Lung (tissue), 12 donors: Measurements from ENCODE around the gene SMAD1. TPM values are rescaled to one million over a fixed set of nuclear protein-coding genes. Genes with fewer than 3 reads are reported as not detected.

Source experiments
- ATAC-seq: fragments of 200-7000 bp; cut with Tn5 transposase; one replicate; pipeline ENCODE4 v1.9.1; 2020; ENCODE audit warnings: moderate number of reproducible peaks; ENCODE audit not compliant: insufficient read depth, low FRiP score
- DNase-seq, 3 donors: peaks; one replicate each; pipeline ENCODE4 v3.0.0-alpha.2; 2013 to 2017
- H3K27ac ChIP-seq, 2 donors: one replicate each; pipeline ENCODE4 v1.5.1; 2013; ENCODE audit warnings: mild to moderate bottlenecking in 2 of 2, moderate library complexity in 2 of 2, control low read depth in 1 of 2, inconsistent platforms in 1 of 2, low read depth in 1 of 2, low read length in 1 of 2
- H3K27me3 ChIP-seq, 3 donors: one replicate each; pipeline ENCODE4 v1.5.1; 2013; ENCODE audit warnings: low read length in 2 of 3; ENCODE audit not compliant: control insufficient read depth in 3 of 3, insufficient read depth in 3 of 3
- H3K36me3 ChIP-seq, 4 donors: one replicate each; pipeline ENCODE4 v1.5.1; 2013; ENCODE audit warnings: low read length in 4 of 4, mild to moderate bottlenecking in 1 of 4, moderate library complexity in 1 of 4; ENCODE audit not compliant: control insufficient read depth in 4 of 4, insufficient read depth in 4 of 4
- H3K4me1 ChIP-seq, 5 donors: one replicate each; pipeline ENCODE4 v1.5.1; 2013; ENCODE audit warnings: low read length in 5 of 5, mild to moderate bottlenecking in 2 of 5, moderate library complexity in 1 of 5; ENCODE audit not compliant: control insufficient read depth in 5 of 5, insufficient read depth in 5 of 5
- H3K4me3 ChIP-seq: one replicate; pipeline ENCODE4 v1.5.1; 2013; ENCODE audit warnings: mild to moderate bottlenecking, control low read depth, moderate library complexity
- H3K9ac ChIP-seq, 2 donors: one replicate each; pipeline ENCODE4 v1.5.1; 2013; ENCODE audit warnings: low read length in 2 of 2, control low read depth in 1 of 2; ENCODE audit not compliant: insufficient read depth in 1 of 2
- H3K9me3 ChIP-seq, 4 donors: one replicate each; pipeline ENCODE4 v1.5.1; 2013; ENCODE audit warnings: low read length in 3 of 4, mild to moderate bottlenecking in 1 of 4, moderate library complexity in 1 of 4; ENCODE audit not compliant: control insufficient read depth in 4 of 4, insufficient read depth in 3 of 4
- WGBS, 2 donors: extraction: QIAGEN DNeasy Blood & Tissue Kit; methylation state at CpG; one replicate each; pipeline ENCODE4 v1.1.7; 2013; 5-methylcytosine and 5-hydroxymethylcytosine counted together
- polyA plus RNA-seq, 2 donors: library from polyadenylated mRNA; stranded (reverse); fragments of 200-250 nt; gene quantifications; one replicate each; pipeline ENCODE4 v1.2.1, GENCODE V29; 2013
- total RNA-seq, 2 donors: library from RNA; depleted of rRNA in 1 of 2; stranded (reverse); fragments of >200 nt in 1 of 2; gene quantifications; one replicate each; pipeline ENCODE4 v1.2.1, GENCODE V29; 2014 to 2021
- TF ChIP-seq, protein P1 (sequence below): IDR thresholded peaks from 2 replicates; pipeline ENCODE4 v1.5.1; 2012; ENCODE audit warnings: mild to moderate bottlenecking; ENCODE audit errors: control extremely low read depth, extremely low read depth
- donor health status: control.
- donor health status: control.
- donor health status: Bipolar disorder and iron deficiency.
- donor health status: healthy.
- donor health status: DM: yes; HTN: yes; CAD: no.

Gene SMAD1
- total and polyA plus RNA-seq, 4 donors = 3.7 to 50.3 (median 19.9) TPM

DNA sequence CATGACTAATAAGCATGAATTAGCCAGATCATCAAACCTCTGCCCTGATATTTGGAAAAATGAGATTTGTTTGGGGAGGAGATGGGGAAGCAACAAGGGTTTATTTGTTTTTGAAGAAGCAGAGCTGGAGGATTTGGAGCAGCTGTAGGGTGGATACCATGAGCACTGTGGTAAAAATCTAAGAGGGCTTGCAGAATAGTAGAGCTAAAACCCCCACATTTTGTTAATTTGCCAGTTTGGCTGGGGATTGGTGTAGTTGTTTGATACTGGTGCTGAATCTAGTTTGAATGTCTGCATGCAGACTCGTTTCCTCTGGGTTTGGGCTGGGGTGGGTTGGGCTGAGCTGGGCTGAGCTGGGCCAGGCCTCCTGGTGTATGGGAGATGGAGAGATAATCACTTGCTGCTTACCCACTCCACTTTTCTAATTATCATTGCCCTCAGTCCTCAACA lies 43.7 kb downstream of the SMAD1 start:
- H3K4me3 ChIP-seq = no peak overlapping the region
- no peak overlapping the region for H3K27ac ChIP-seq
- H3K9me3 ChIP-seq = no peaks in the 10 kb centered on the region
- H3K36me3 ChIP-seq = peaks cover 0 to 1% (median 0%) of the 10 kb centered on the region in 4 donors
- WGBS, 2 donors = 34 to 69% methylated on average over 1 of the region's 1 CpG
- TF ChIP-seq, protein P1, sequence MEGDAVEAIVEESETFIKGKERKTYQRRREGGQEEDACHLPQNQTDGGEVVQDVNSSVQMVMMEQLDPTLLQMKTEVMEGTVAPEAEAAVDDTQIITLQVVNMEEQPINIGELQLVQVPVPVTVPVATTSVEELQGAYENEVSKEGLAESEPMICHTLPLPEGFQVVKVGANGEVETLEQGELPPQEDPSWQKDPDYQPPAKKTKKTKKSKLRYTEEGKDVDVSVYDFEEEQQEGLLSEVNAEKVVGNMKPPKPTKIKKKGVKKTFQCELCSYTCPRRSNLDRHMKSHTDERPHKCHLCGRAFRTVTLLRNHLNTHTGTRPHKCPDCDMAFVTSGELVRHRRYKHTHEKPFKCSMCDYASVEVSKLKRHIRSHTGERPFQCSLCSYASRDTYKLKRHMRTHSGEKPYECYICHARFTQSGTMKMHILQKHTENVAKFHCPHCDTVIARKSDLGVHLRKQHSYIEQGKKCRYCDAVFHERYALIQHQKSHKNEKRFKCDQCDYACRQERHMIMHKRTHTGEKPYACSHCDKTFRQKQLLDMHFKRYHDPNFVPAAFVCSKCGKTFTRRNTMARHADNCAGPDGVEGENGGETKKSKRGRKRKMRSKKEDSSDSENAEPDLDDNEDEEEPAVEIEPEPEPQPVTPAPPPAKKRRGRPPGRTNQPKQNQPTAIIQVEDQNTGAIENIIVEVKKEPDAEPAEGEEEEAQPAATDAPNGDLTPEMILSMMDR = no peak
- no peak for DNase-seq
- no peaks in the 10 kb centered on the region for H3K27me3 ChIP-seq
- H3K9ac ChIP-seq = no peak overlapping the region
- peaks cover 0 to 23% (median 6%) of the 10 kb centered on the region in 5 donors for H3K4me1 ChIP-seq
- peak; percentile 41 for ATAC-seq

DNA sequence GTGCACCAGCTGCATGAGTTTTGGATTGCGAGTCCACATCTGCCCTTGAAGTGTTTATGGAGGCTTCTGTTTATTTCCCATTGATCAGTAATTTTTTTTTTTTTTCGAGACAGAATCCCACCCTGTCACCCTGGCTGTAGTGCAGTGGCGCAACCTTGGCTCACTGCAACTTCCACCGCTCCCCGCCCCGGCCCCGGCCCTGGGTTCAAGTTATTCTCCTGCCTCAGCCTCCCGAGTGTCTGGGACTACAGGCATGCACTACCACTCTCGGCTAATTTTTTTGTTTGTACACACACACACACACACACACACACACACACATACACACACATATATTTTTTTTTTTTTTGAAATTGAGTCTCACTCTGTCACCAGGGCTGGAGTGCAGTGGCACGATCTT lies 46.1 kb downstream of the SMAD1 start:
- Histone ChIP-seq H3K4me3 (no peak overlapping the region), H3K4me1 (peaks cover 0 to 30% (median 7%) of the 10 kb centered on the region in 5 donors), H3K27me3 (no peaks in the 10 kb centered on the region), H3K27ac (no peak overlapping the region), H3K9me3 (no peaks in the 10 kb centered on the region), H3K36me3 (peaks cover 0 to 3% (median under 1%) of the 10 kb centered on the region in 4 donors), H3K9ac (no peak overlapping the region)
- ATAC-seq = no peak
- WGBS, 2 donors = 96% methylated on average over 10 of the region's 10 CpGs
- TF ChIP-seq, protein P1 = no peak
- no peak for DNase-seq

DNA sequence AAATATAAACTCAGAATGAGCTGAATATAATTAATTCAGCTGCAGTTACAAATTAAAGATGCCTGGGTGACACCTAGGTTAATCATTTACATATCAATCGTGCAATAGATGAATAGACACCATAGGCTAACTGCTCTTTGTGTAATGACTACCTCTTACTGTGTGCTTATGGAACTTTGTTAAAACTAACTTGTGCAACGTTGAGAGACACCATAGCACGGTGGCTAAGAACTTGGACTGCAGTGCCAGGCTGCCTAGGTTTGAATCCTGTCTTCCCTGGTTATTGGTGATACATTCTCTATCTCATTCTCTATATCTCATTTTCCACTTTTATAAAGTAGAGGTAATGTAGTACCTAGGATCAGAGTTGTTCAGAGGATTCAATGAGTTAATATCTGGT lies 46.9 kb downstream of the SMAD1 start:
- Histone ChIP-seq H3K27me3 (no peaks in the 10 kb centered on the region), H3K36me3 (peaks cover 0 to 3% (median under 1%) of the 10 kb centered on the region in 4 donors), H3K9ac (no peak overlapping the region), H3K27ac (no peak overlapping the region), H3K9me3 (no peaks in the 10 kb centered on the region), H3K4me3 (no peak overlapping the region), H3K4me1 (peaks cover 0 to 26% (median 7%) of the 10 kb centered on the region in 5 donors)
- WGBS, 2 donors = 83 to 84% methylated on average over 3 of the region's 3 CpGs
- DNase-seq (no peak), ATAC-seq (no peak)
- TF ChIP-seq, protein P1 = no peak

DNA sequence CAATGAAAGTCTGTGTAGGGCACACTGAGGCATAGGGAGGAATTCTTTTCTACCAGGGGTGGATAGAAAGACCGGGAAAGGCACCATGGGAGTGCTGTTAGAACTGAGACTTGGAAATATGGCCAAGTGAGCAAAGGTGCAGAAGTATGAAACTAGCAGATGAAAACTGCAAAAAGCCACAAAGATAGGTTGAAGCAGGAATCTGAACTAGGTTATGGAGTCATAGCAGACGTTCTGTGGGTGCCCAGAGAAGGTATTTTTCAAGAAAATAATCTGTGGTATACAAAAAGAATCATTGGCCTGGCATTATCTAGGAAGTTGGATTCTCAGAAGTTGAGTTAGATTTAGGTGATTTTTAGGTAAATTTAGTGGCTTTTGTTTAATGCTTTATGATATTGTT lies 48.5 kb downstream of the SMAD1 start:
- Histone ChIP-seq H3K4me1 (peaks cover 0 to 19% (median 4%) of the 10 kb centered on the region in 5 donors), H3K36me3 (peaks cover 0 to 3% (median under 1%) of the 10 kb centered on the region in 4 donors), H3K27me3 (no peaks in the 10 kb centered on the region), H3K4me3 (no peak overlapping the region), H3K9ac (no peak overlapping the region), H3K9me3 (no peaks in the 10 kb centered on the region), H3K27ac (no peak overlapping the region)
- TF ChIP-seq, protein P1 = no peak
- WGBS, 2 donors = 85 to 89% methylated on average over 2 of the region's 2 CpGs
- DNase-seq (no peak), ATAC-seq (no peak)
